HepG2 (cell line): ENCODE data around the gene NPC1. TPM values are rescaled to one million over a fixed set of nuclear protein-coding genes. Genes with fewer than 3 reads are reported as not detected.

Experiments used
- ATF7 ChIP-seq, 2 experiments: fragments of 450-650 bp in 1 of 2; sonication (generic) in 1 of 2; formaldehyde crosslinking in 1 of 2; IDR thresholded peaks; 2 replicates each; pipeline versions ENCODE4 v1.4.0 to v1.6.1; 2016 to 2020; ENCODE audit warnings: antibody characterized with exemption in 1 of 2, mild to moderate bottlenecking in 1 of 2, missing genetic modification reagents in 1 of 2
- ATRX ChIP-seq: sonication (generic); formaldehyde crosslinking; IDR thresholded peaks from 2 replicates; pipeline ENCODE4 v1.4.0; 2020; ENCODE audit warnings: missing genetic modification reagents, borderline replicate concordance
- CREM ChIP-seq, 2 experiments: sonication (generic) in 1 of 2; formaldehyde crosslinking in 1 of 2; IDR thresholded peaks; 2 replicates each; pipeline versions ENCODE4 v1.4.0 to v1.6.1; 2016 to 2020; ENCODE audit warnings: antibody characterized with exemption in 1 of 2, mild to moderate bottlenecking in 1 of 2, missing genetic modification reagents in 1 of 2
- HOXA9 ChIP-seq: sonication (generic); formaldehyde crosslinking; IDR thresholded peaks from 2 replicates; pipeline ENCODE4 v1.8.1; 2022; ENCODE audit warnings: missing genetic modification reagents, mild to moderate bottlenecking, moderate library complexity, borderline replicate concordance
- KMT2B ChIP-seq: IDR thresholded peaks from 2 replicates; pipeline ENCODE4 v1.6.1; 2016; ENCODE audit warnings: missing genetic modification reagents, missing compliant biosample characterization
- MIXL1 ChIP-seq: IDR thresholded peaks from 2 replicates; pipeline ENCODE4 v1.6.1; 2016
- POLR2A ChIP-seq, 2 experiments: IDR thresholded peaks; 2 replicates each; pipeline ENCODE4 v1.6.1; 2011; ENCODE audit warnings: low read depth in 2 of 2, low read length in 2 of 2, mild to moderate bottlenecking in 1 of 2, moderate library complexity in 1 of 2; ENCODE audit not compliant: insufficient read depth in 1 of 2
- ZMYM2 ChIP-seq: sonication (generic); formaldehyde crosslinking; IDR thresholded peaks from 2 replicates; pipeline ENCODE4 v1.8.0; 2022; ENCODE audit warnings: mild to moderate bottlenecking, missing genetic modification reagents
- ZNF615 ChIP-seq: sonication (generic); formaldehyde crosslinking; IDR thresholded peaks from 2 replicates; pipeline ENCODE4 v1.5.0; 2020; ENCODE audit warnings: mild to moderate bottlenecking, missing genetic modification reagents, borderline replicate concordance
- polyA plus RNA-seq, 8 experiments: library from polyadenylated mRNA; depleted of rRNA in 3 of 8; stranded (reverse) in 7 of 8; unstranded in 1 of 8; fragments of >200 nt; fragmentation: Illumina TruSeq in 4 of 8; extraction: Trizol in 4 of 8; gene quantifications; 2 replicates each; pipeline versions ENCODE4 v1.2.1 to v1.2.3, GENCODE V29; 2011 to 2016; ENCODE audit warnings: low read depth in 4 of 8, missing spikeins in 1 of 8, mixed read lengths in 1 of 8; ENCODE audit not compliant: insufficient read depth in 1 of 8
- total RNA-seq, 5 experiments: library from RNA; depleted of rRNA; stranded (reverse); fragments of >200 nt; fragmentation: Illumina TruSeq; extraction: Trizol; gene quantifications; 2 replicates each; pipeline ENCODE4 v1.2.3, GENCODE V29; 2016; ENCODE audit warnings: low read depth in 1 of 5
- TF ChIP-seq, protein P1 (sequence below): sonication (generic); formaldehyde crosslinking; conservative IDR thresholded peaks from 2 replicates; pipeline ENCODE4 v1.4.0; 2020; ENCODE audit warnings: mild to moderate bottlenecking, missing genetic modification reagents, moderate library complexity
- TF ChIP-seq, protein P2 (sequence below): sonication (generic); formaldehyde crosslinking; IDR thresholded peaks from 2 replicates; pipeline ENCODE4 v1.4.0; 2020; ENCODE audit warnings: mild to moderate bottlenecking, missing genetic modification reagents
- TF ChIP-seq, protein P3 (sequence below): sonication (generic); formaldehyde crosslinking; IDR thresholded peaks from 2 replicates; pipeline ENCODE4 v1.4.0; 2020; ENCODE audit warnings: missing genetic modification reagents, borderline replicate concordance
- TF ChIP-seq, protein P4 (sequence below): IDR thresholded peaks from 2 replicates; pipeline ENCODE4 v1.4.0; 2020; ENCODE audit warnings: mild to moderate bottlenecking, missing genetic modification reagents

The NPC1 gene
- total and polyA plus RNA-seq, 2 of the 13 experiments (the other 11 are each of a cell fraction or from before 2014, with no cell fraction given): 46.5 to 114 TPM

DNA sequence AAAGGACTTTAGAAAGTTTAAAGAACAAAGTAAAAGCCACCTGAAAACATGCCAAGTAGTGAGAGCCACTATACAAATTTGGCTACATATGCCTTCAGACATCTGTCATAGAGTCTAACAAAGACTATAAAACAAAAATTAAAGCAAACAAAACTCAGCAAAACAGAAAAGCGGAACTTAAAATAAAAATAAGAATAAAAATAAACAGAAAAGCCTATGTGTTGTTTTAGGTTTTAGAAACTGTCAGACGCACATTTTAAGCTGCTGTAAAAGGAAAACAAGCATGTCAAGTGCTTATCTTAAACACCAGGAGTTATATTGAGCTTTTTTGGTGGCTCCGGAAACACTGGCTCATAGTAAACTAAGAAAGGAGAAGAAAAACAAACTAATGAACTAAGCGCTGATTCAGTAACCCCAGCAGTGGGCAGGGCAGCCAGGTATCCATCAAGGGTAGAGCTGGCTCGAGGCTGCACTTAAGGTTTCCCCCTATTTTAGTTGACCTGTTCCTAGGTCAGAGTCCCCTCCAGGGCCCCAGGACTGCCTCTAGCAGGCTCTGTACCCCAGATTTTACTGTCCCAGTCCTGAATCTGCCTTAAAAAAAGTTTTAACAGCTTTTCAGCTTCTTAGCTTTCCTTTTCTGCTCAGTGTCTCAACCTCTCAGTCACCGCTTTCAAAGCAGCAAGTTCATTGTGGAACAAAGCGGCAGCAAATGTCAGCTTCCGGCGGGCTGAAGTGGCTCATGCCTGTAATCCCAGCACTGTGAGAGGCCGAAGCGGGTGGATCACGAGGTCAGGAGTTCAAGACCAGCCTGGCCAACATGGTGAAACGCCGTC is 98.4 kb downstream of the NPC1 start (continued):
- TF ChIP-seq, protein P1, sequence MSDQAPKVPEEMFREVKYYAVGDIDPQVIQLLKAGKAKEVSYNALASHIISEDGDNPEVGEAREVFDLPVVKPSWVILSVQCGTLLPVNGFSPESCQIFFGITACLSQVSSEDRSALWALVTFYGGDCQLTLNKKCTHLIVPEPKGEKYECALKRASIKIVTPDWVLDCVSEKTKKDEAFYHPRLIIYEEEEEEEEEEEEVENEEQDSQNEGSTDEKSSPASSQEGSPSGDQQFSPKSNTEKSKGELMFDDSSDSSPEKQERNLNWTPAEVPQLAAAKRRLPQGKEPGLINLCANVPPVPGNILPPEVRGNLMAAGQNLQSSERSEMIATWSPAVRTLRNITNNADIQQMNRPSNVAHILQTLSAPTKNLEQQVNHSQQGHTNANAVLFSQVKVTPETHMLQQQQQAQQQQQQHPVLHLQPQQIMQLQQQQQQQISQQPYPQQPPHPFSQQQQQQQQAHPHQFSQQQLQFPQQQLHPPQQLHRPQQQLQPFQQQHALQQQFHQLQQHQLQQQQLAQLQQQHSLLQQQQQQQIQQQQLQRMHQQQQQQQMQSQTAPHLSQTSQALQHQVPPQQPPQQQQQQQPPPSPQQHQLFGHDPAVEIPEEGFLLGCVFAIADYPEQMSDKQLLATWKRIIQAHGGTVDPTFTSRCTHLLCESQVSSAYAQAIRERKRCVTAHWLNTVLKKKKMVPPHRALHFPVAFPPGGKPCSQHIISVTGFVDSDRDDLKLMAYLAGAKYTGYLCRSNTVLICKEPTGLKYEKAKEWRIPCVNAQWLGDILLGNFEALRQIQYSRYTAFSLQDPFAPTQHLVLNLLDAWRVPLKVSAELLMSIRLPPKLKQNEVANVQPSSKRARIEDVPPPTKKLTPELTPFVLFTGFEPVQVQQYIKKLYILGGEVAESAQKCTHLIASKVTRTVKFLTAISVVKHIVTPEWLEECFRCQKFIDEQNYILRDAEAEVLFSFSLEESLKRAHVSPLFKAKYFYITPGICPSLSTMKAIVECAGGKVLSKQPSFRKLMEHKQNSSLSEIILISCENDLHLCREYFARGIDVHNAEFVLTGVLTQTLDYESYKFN (CRISPR knock-in tag): peak; percentile 74
- TF ChIP-seq HOXA9 (CRISPR knock-in tag) (no peak), ATF7 (IDR thresholded peaks at IDR 0.05) (no peak), ATF7 (CRISPR knock-in tag; IDR thresholded peaks at IDR 0.05) (no peak), POLR2A (IDR thresholded peaks at IDR 0.05; ENCODE audit: insufficient read depth in 1 of 2, low read depth in 2 of 2, low read length in 2 of 2) (0 out of 4 replicates have a peak, but pooled peaks have one; percentile 7 to 22), ZMYM2 (CRISPR knock-in tag) (peak; percentile 93), KMT2B (CRISPR knock-in tag) (no peak), CREM (IDR thresholded peaks at IDR 0.05) (0 out of 2 replicates have a peak, but pooled peaks have one; percentile 13), CREM (CRISPR knock-in tag; IDR thresholded peaks at IDR 0.05) (no peak), ATRX (CRISPR knock-in tag) (no peak), MIXL1 (CRISPR knock-in tag) (0 out of 2 replicates have a peak, but pooled peaks have one; percentile 51), ZNF615 (CRISPR knock-in tag) (no peak)
- TF ChIP-seq, protein P2, sequence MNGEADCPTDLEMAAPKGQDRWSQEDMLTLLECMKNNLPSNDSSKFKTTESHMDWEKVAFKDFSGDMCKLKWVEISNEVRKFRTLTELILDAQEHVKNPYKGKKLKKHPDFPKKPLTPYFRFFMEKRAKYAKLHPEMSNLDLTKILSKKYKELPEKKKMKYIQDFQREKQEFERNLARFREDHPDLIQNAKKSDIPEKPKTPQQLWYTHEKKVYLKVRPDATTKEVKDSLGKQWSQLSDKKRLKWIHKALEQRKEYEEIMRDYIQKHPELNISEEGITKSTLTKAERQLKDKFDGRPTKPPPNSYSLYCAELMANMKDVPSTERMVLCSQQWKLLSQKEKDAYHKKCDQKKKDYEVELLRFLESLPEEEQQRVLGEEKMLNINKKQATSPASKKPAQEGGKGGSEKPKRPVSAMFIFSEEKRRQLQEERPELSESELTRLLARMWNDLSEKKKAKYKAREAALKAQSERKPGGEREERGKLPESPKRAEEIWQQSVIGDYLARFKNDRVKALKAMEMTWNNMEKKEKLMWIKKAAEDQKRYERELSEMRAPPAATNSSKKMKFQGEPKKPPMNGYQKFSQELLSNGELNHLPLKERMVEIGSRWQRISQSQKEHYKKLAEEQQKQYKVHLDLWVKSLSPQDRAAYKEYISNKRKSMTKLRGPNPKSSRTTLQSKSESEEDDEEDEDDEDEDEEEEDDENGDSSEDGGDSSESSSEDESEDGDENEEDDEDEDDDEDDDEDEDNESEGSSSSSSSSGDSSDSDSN (CRISPR knock-in tag): 0 out of 2 replicates have a peak, but pooled peaks have one; percentile 30
- TF ChIP-seq, protein P3, sequence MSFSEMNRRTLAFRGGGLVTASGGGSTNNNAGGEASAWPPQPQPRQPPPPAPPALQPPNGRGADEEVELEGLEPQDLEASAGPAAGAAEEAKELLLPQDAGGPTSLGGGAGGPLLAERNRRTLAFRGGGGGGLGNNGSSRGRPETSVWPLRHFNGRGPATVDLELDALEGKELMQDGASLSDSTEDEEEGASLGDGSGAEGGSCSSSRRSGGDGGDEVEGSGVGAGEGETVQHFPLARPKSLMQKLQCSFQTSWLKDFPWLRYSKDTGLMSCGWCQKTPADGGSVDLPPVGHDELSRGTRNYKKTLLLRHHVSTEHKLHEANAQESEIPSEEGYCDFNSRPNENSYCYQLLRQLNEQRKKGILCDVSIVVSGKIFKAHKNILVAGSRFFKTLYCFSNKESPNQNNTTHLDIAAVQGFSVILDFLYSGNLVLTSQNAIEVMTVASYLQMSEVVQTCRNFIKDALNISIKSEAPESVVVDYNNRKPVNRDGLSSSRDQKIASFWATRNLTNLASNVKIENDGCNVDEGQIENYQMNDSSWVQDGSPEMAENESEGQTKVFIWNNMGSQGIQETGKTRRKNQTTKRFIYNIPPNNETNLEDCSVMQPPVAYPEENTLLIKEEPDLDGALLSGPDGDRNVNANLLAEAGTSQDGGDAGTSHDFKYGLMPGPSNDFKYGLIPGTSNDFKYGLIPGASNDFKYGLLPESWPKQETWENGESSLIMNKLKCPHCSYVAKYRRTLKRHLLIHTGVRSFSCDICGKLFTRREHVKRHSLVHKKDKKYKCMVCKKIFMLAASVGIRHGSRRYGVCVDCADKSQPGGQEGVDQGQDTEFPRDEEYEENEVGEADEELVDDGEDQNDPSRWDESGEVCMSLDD (CRISPR knock-in tag): peak; percentile 80
- TF ChIP-seq, protein P4, sequence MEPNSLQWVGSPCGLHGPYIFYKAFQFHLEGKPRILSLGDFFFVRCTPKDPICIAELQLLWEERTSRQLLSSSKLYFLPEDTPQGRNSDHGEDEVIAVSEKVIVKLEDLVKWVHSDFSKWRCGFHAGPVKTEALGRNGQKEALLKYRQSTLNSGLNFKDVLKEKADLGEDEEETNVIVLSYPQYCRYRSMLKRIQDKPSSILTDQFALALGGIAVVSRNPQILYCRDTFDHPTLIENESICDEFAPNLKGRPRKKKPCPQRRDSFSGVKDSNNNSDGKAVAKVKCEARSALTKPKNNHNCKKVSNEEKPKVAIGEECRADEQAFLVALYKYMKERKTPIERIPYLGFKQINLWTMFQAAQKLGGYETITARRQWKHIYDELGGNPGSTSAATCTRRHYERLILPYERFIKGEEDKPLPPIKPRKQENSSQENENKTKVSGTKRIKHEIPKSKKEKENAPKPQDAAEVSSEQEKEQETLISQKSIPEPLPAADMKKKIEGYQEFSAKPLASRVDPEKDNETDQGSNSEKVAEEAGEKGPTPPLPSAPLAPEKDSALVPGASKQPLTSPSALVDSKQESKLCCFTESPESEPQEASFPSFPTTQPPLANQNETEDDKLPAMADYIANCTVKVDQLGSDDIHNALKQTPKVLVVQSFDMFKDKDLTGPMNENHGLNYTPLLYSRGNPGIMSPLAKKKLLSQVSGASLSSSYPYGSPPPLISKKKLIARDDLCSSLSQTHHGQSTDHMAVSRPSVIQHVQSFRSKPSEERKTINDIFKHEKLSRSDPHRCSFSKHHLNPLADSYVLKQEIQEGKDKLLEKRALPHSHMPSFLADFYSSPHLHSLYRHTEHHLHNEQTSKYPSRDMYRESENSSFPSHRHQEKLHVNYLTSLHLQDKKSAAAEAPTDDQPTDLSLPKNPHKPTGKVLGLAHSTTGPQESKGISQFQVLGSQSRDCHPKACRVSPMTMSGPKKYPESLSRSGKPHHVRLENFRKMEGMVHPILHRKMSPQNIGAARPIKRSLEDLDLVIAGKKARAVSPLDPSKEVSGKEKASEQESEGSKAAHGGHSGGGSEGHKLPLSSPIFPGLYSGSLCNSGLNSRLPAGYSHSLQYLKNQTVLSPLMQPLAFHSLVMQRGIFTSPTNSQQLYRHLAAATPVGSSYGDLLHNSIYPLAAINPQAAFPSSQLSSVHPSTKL: no peak
